ENCODE results near the gene DDN. TPM values are rescaled to one million over a fixed set of nuclear protein-coding genes. Genes with fewer than 3 reads are reported as not detected.

Gene DDN
- total and polyA plus RNA-seq, 2 donors (not counting 1 experiment from before 2014, with no cell fraction given), result 0.10 to 0.75 TPM

DNA sequence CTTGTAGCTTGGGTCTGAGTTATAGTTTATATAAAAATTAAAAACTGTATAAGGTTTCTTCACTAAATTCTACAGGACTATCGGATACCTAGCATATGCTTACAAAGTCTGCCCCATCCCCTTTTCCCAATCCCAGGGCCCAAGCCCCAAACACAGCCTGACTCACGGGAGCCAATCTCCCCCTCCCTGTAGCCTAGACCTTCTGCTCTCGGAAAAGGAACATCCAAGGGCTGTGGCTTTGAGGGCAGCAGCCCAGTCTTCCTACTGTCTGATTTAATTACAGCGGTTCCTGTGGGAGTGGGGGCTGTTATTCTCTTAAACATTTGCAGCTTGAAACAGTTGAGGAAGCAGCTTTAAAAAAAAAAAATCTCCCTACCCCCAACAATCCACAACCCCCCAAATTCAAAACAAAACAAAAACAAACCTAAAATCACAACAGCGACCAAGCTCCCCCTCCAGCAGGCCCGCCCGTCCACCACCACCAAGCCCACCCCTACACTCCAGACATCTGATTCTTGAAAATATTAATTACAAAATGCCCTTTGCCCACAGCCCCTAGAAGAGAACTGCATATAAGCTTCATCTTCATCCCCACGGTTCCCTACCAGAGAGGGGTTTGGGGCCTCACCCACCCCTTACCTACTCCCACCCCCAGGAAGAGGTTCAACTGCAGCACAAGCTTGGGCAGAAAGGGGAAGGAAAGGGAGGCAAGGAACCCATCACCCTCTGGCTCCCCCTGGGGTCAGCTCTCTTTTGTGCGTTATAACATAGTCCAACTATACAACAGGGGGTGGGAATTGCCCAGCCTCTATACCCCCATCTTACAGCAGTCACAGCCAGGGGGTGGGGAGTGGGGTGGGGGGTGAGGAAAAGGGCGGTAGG lies 20.5 kb upstream of the DDN start:
- H3K36me3 ChIP-seq (replicated peaks in 1 of 2; ENCODE audit: control extremely low read depth in 1 of 2, control insufficient read depth in 1 of 2, extremely low read depth in 1 of 2, insufficient read depth in 2 of 2, low read length in 1 of 2), result peaks cover 0 to 38% of the 10 kb centered on the region in 2 experiments
- ChIA-PET CTCF (interaction anchor here (0.6 to 3.2 kb wide), 16 partner anchors 10 to 166 kb away, joined by 3 to 27 read pairs (median 4); partner anchors contain the start of genes FKBP11 and LMBR1L), POLR2A (interaction anchor here (0.7 to 1.9 kb wide), 6 partner anchors 8 to 111 kb away, joined by 3 to 19 read pairs (median 4); partner anchors contain the start of gene TUBA1B)
- WGBS (ENCODE audit: insufficient coverage), result 35% methylated on average over 4 of the region's 10 CpGs
- no peaks in the 10 kb centered on the region for H3K9me3 Mint-ChIP-seq (ENCODE audit: insufficient read depth)
- ATAC-seq (ENCODE audit: low read depth) (no peak), DNase-seq (peak; percentile 67)
- peak overlapping the region in 3 of 5 experiments; percentile 79 to 88 (median 86) for H3K4me3 ChIP-seq (ENCODE audit: control extremely low read depth in 1 of 5, extremely low read depth in 1 of 5, insufficient read depth in 1 of 5, low read depth in 2 of 5, low read length in 4 of 5)
- peak overlapping the region; percentile 90 for H3K27ac Mint-ChIP-seq
- H3K9ac ChIP-seq (ENCODE audit: low read length), result peak overlapping the region; percentile 91
- peaks cover 18 to 21% of the 10 kb centered on the region in 2 donors for H3K4me1 ChIP-seq (ENCODE audit: control insufficient read depth in 2 of 2, insufficient read depth in 2 of 2, low read length in 2 of 2)
- H3K4me1 Mint-ChIP-seq, result peaks cover 27% of the 10 kb centered on the region
- H3K79me2 ChIP-seq (ENCODE audit: control insufficient read depth, insufficient read depth, low read length), result peaks cover 37% of the 10 kb centered on the region
- H3K27me3 ChIP-seq (replicated peaks in 1 of 4; ENCODE audit: control extremely low read depth in 1 of 4, control insufficient read depth in 3 of 4, insufficient read depth in 4 of 4, low read length in 3 of 4), result no peaks in the 10 kb centered on the region
- H4K20me1 ChIP-seq (ENCODE audit: control insufficient read depth, insufficient read depth, low read length, poor library complexity, severe bottlenecking), result peaks cover 5% of the 10 kb centered on the region
- no peaks in the 10 kb centered on the region for H3K9me3 ChIP-seq (ENCODE audit: control extremely low read depth in 1 of 3, control insufficient read depth in 2 of 3, insufficient read depth in 1 of 3, low read length in 2 of 3)
- peak overlapping the region; percentile 91 for H3K4me3 Mint-ChIP-seq
- H2AFZ ChIP-seq (ENCODE audit: insufficient read depth, low read depth, low read length, poor library complexity, severe bottlenecking), result peak overlapping the region; percentile 67
- no peaks in the 10 kb centered on the region for H3K27me3 Mint-ChIP-seq
- no peak for TF ChIP-seq EZH2 (IDR thresholded peaks at IDR 0.05; ENCODE audit: borderline replicate concordance, insufficient read depth, low read depth, low read length, poor library complexity, severe bottlenecking)
- TF ChIP-seq, protein P1, sequence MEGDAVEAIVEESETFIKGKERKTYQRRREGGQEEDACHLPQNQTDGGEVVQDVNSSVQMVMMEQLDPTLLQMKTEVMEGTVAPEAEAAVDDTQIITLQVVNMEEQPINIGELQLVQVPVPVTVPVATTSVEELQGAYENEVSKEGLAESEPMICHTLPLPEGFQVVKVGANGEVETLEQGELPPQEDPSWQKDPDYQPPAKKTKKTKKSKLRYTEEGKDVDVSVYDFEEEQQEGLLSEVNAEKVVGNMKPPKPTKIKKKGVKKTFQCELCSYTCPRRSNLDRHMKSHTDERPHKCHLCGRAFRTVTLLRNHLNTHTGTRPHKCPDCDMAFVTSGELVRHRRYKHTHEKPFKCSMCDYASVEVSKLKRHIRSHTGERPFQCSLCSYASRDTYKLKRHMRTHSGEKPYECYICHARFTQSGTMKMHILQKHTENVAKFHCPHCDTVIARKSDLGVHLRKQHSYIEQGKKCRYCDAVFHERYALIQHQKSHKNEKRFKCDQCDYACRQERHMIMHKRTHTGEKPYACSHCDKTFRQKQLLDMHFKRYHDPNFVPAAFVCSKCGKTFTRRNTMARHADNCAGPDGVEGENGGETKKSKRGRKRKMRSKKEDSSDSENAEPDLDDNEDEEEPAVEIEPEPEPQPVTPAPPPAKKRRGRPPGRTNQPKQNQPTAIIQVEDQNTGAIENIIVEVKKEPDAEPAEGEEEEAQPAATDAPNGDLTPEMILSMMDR (IDR thresholded peaks at IDR 0.05), result peak; percentile 33
- intact Hi-C loops (cut with micrococcal nuclease), result loop anchor here (2.0 kb wide), 1 partner anchor 347 kb away; the partner anchor contains the start of gene SPATS2
- peak overlapping the region; percentile 85 for H3K4me2 ChIP-seq (replicated peaks; ENCODE audit: low read depth, low read length, poor library complexity, severe bottlenecking)
- peak overlapping the region; percentile 95 to 99 for H3K27ac ChIP-seq (ENCODE audit: low read length in 2 of 2)

All from B cell (primary cell).